NCI-H1417 (cell line): ENCODE results near the gene POLK.
"Not testable (repeated sequence)": the region's sequence is repeated elsewhere in the genome, so short reads cannot be mapped to it uniquely, and the experiment has no call there.

Experiments
- DNase-seq, 3 experiments: peaks; one replicate each; lab custom pipeline; 2025; lab: John Stamatoyannopoulos, UW

POLK gene

GRCh38 chr5:75510836-75511434, 756 bp upstream of the POLK start:
- peak in 2 of 3 experiments; percentile 68 to 72 for DNase-seq

- no peak for DNase-seq
Observed at GRCh38 chr5:75512383-75513074, 838 bp downstream of the POLK start.

- DNase-seq = no peak
Observed at GRCh38 chr5:75513841-75514240, 2.1 kb downstream of the POLK start.

- DNase-seq = no peak
Observed at GRCh38 chr5:75514323-75514722, 2.6 kb downstream of the POLK start.

- DNase-seq = no peak
Observed at GRCh38 chr5:75519761-75520160, 8.1 kb downstream of the POLK start.

GRCh38 chr5:75521195-75521594, 9.5 kb downstream of the POLK start:
- no peak for DNase-seq

- DNase-seq = no peak
Observed at GRCh38 chr5:75522025-75522424, 10.3 kb downstream of the POLK start.

GRCh38 chr5:75522542-75522941, 10.9 kb downstream of the POLK start:
- DNase-seq = no peak

GRCh38 chr5:75523275-75523674, 11.6 kb downstream of the POLK start:
- DNase-seq = no peak

GRCh38 chr5:75524071-75524470, 12.4 kb downstream of the POLK start:
- DNase-seq = no peak

GRCh38 chr5:75524591-75524990, 12.9 kb downstream of the POLK start:
- no peak for DNase-seq

GRCh38 chr5:75525344-75525743, 13.7 kb downstream of the POLK start:
- no peak for DNase-seq

- DNase-seq = no peak
Observed at GRCh38 chr5:75526070-75526469, 14.4 kb downstream of the POLK start.

GRCh38 chr5:75529185-75529584, 17.5 kb downstream of the POLK start:
- DNase-seq = no peak

GRCh38 chr5:75532190-75532589, 20.5 kb downstream of the POLK start:
- no peak for DNase-seq

GRCh38 chr5:75533716-75534115, 22.0 kb downstream of the POLK start:
- not testable (repeated sequence) for DNase-seq

- no peak for DNase-seq
Observed at GRCh38 chr5:75534734-75535133, 23.0 kb downstream of the POLK start.

GRCh38 chr5:75536147-75536546, 24.5 kb downstream of the POLK start:
- no peak for DNase-seq

GRCh38 chr5:75536694-75537360, 25.1 kb downstream of the POLK start:
- no peak for DNase-seq

GRCh38 chr5:75538211-75538610, 26.5 kb downstream of the POLK start:
- no peak for DNase-seq

- no peak for DNase-seq
Observed at GRCh38 chr5:75545131-75545530, 33.4 kb downstream of the POLK start.

- no peak for DNase-seq
Observed at GRCh38 chr5:75546830-75547229, 35.1 kb downstream of the POLK start.

GRCh38 chr5:75547812-75548211, 36.1 kb downstream of the POLK start:
- peak in 1 of 3 experiments; percentile 0 for DNase-seq
